Lower leg skin (tissue), 3 donors: ENCODE results near the gene CYP8B1.

Source experiments
- POLR2A ChIP-seq, 2 donors: fragments of 450-650 bp; IDR thresholded peaks; one replicate each; pipeline ENCODE4 v1.6.1; 2016 to 2017; ENCODE audit warnings: antibody characterized with exemption in 2 of 2, mild to moderate bottlenecking in 1 of 2, moderate library complexity in 1 of 2
- TF ChIP-seq, protein P1 (sequence below), 3 donors: fragments of 450-650 bp; IDR thresholded peaks; one replicate each; pipeline ENCODE4 v1.5.1; 2016; ENCODE audit warnings: antibody characterized with exemption in 3 of 3, mild to moderate bottlenecking in 3 of 3, moderate library complexity in 2 of 3

DNA sequence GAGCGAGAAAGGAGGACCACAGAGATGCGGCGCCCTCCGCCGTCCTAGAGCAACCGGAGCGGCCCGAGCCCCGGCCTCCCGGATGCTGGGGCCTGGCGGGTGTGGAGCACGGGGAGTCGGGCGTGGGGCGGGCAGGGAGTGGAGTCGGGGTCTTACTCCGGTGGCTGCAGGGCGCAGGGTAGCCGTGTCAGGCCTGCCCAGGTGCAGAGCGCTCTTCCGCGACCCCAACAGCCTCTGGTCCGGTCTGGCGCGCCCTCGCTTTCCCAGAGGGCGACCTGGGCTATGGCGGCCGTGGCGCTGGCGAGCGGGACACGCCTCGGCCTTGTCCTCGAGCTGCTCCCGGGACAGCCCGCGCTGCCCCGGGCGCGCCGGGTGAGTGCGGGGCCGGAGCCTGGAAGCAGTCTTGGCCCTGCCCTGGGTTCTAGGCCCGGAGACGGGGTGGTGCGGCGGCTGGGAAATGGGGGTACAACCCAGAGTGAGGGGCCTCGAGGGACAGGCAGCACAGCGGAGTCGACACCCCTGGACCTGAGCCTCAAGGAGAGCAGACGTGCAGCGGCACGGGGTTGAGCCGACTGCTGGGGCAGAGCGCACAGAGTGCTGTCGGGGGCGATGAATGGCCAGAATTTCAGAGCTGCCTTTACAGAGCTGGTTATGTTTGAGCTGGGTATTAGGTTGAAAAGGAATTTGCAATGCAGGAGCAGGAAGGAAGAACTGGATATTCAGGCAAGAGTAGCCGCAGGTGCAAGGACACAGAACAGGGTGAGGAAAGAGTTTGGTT lies 30.6 kb upstream of the CYP8B1 start, which contains the start of gene ZNF662:
- TF ChIP-seq, protein P1, sequence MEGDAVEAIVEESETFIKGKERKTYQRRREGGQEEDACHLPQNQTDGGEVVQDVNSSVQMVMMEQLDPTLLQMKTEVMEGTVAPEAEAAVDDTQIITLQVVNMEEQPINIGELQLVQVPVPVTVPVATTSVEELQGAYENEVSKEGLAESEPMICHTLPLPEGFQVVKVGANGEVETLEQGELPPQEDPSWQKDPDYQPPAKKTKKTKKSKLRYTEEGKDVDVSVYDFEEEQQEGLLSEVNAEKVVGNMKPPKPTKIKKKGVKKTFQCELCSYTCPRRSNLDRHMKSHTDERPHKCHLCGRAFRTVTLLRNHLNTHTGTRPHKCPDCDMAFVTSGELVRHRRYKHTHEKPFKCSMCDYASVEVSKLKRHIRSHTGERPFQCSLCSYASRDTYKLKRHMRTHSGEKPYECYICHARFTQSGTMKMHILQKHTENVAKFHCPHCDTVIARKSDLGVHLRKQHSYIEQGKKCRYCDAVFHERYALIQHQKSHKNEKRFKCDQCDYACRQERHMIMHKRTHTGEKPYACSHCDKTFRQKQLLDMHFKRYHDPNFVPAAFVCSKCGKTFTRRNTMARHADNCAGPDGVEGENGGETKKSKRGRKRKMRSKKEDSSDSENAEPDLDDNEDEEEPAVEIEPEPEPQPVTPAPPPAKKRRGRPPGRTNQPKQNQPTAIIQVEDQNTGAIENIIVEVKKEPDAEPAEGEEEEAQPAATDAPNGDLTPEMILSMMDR (IDR thresholded peaks at IDR 0.05): no peak
- no peak for TF ChIP-seq POLR2A (IDR thresholded peaks at IDR 0.05)
